ENCODE data around the gene LBH.

DNA sequence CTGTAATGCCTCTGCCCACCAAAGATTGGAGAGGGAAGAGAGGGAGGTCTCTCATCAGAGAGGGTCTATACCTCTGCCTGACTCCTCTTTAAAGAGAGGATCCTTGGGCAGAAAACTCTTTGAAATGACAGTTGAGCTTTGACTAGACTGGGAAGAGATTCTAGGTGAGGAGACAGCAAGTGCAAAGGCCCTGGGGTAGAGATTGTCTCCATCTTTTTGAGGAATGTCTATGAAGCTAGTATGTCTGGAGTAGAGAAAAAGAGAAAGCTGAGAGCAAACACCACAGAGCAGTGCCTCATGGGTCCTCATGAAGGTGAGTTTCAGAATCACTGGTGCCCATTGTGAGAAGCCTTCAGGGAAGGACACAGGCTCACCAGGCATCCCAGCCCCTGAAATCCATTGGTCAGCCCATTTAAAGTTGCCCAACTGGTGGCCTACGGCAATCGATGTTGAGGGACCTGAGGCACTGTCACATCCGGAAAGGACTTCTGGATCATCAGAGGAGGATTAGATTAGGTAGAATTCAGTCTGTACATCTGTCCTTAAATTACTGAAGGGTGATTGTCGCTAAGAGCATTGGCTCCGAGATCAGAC is 31.5 kb downstream of the LBH start:
- no peak for TF ChIP-seq GATA2 (IDR thresholded peaks at IDR 0.05; ENCODE audit: low read depth, low read length)
- no peak for TF ChIP-seq GATA3 (IDR thresholded peaks at IDR 0.05; ENCODE audit: low read depth, low read length)
